Tibial artery (tissue), 4 donors: ENCODE measurements around the gene EMC8.

Experiments
- DNase-seq, 2 donors: peaks; one replicate each; pipeline ENCODE4 v3.0.0-alpha.2; 2019
- H3K27ac ChIP-seq, 2 donors: fragments of 200-600 bp; sonication (generic) in 1 of 2; 1 replicate in 1 of 2; 2 replicates in 1 of 2; pipeline ENCODE4 v1.5.1; 2018 to 2019; ENCODE audit warnings: mild to moderate bottlenecking in 1 of 2
- H3K27me3 ChIP-seq, 2 donors: fragments of 200-600 bp; sonication (generic) in 1 of 2; one replicate each; pipeline versions ENCODE4 v1.5.1 to v1.6.0; 2016 to 2019
- H3K36me3 ChIP-seq, 3 donors: fragments of 200-600 bp; sonication (generic) in 2 of 3; one replicate each; pipeline ENCODE4 v1.5.1; 2016 to 2019; ENCODE audit warnings: mild to moderate bottlenecking in 2 of 3
- H3K4me1 ChIP-seq, 4 donors: fragments of 200-600 bp; sonication (generic) in 2 of 4; 1 replicate in 3 of 4; 2 replicates in 1 of 4; pipeline ENCODE4 v1.5.1; 2016 to 2019
- H3K4me3 ChIP-seq, 2 donors: fragments of 200-600 bp; sonication (generic) in 1 of 2; 1 replicate in 1 of 2; 2 replicates in 1 of 2; pipeline ENCODE4 v1.5.1; 2018 to 2019; ENCODE audit warnings: mild to moderate bottlenecking in 2 of 2
- H3K9me3 ChIP-seq, 3 donors: fragments of 200-600 bp; sonication (generic) in 1 of 3; one replicate each; pipeline ENCODE4 v1.5.1; 2016 to 2019
- intact Hi-C: fragments of 100-400 bp; cut with DNase I; formaldehyde crosslinking; loops from one replicate; pipeline ENCODE4 v1.15.0; 2023; ENCODE audit warnings: low total_unique reads
- TF ChIP-seq, protein P1 (sequence below), 2 experiments: fragments of 200-600 bp in 1 of 2; fragments of 450-650 bp in 1 of 2; IDR thresholded peaks; one replicate each; pipeline ENCODE4 v1.5.1; 2017 to 2019; ENCODE audit warnings: antibody characterized with exemption in 2 of 2, mild to moderate bottlenecking in 1 of 2, moderate library complexity in 1 of 2

Gene EMC8

DNA sequence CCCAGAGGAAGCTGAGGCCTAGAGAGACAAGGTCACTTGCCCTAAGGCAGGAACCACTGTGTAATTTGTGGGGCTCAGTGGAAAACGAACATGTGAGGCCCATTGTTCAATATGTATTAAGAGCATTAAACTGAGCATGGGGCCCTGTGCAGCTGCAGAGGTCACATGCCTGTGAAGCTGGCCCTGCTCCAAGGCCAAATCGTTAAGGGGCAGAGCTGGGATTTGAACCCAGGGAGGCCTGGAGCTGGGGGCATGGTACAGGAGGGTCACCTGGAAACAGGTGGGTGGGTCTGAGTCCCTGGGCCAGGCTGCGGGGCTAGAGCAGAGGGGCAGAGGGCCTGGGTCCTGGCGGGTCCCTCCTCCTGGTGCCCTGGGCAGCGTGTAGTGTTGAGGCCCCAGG lies 68.2 kb downstream of the EMC8 start:
- Histone ChIP-seq H3K27me3 (peaks cover 0 to 64% of the 10 kb centered on the region in 2 donors), H3K4me3 (no peak overlapping the region), H3K36me3 (no peaks in the 10 kb centered on the region), H3K4me1 (no peaks in the 10 kb centered on the region), H3K27ac (no peak overlapping the region), H3K9me3 (no peaks in the 10 kb centered on the region)
- TF ChIP-seq, protein P1, sequence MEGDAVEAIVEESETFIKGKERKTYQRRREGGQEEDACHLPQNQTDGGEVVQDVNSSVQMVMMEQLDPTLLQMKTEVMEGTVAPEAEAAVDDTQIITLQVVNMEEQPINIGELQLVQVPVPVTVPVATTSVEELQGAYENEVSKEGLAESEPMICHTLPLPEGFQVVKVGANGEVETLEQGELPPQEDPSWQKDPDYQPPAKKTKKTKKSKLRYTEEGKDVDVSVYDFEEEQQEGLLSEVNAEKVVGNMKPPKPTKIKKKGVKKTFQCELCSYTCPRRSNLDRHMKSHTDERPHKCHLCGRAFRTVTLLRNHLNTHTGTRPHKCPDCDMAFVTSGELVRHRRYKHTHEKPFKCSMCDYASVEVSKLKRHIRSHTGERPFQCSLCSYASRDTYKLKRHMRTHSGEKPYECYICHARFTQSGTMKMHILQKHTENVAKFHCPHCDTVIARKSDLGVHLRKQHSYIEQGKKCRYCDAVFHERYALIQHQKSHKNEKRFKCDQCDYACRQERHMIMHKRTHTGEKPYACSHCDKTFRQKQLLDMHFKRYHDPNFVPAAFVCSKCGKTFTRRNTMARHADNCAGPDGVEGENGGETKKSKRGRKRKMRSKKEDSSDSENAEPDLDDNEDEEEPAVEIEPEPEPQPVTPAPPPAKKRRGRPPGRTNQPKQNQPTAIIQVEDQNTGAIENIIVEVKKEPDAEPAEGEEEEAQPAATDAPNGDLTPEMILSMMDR (IDR thresholded peaks at IDR 0.05): no peak
- no peak for DNase-seq
- intact Hi-C loops: no loop called here

DNA sequence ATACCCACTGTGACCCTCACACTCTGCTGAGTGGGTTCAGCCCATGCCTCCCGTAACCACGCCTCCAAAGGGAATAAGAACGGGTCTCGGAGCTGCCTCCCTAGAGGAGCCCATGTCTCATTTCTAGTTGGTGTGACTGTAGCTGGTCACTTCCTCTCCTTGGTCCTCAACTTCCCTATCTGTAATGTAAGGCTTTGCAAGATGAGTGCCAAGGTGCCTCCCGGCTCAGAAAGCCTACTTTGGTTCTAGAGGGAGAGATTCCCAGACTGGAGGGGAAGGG lies 69.2 kb downstream of the EMC8 start:
- no peak for DNase-seq
- Histone ChIP-seq H3K9me3 (no peaks in the 10 kb centered on the region), H3K27ac (no peak overlapping the region), H3K4me1 (no peaks in the 10 kb centered on the region), H3K27me3 (peaks cover 0 to 69% of the 10 kb centered on the region in 2 donors), H3K36me3 (no peaks in the 10 kb centered on the region), H3K4me3 (no peak overlapping the region)
- TF ChIP-seq, protein P1 (IDR thresholded peaks at IDR 0.05): no peak
- intact Hi-C loops: no loop called here

DNA sequence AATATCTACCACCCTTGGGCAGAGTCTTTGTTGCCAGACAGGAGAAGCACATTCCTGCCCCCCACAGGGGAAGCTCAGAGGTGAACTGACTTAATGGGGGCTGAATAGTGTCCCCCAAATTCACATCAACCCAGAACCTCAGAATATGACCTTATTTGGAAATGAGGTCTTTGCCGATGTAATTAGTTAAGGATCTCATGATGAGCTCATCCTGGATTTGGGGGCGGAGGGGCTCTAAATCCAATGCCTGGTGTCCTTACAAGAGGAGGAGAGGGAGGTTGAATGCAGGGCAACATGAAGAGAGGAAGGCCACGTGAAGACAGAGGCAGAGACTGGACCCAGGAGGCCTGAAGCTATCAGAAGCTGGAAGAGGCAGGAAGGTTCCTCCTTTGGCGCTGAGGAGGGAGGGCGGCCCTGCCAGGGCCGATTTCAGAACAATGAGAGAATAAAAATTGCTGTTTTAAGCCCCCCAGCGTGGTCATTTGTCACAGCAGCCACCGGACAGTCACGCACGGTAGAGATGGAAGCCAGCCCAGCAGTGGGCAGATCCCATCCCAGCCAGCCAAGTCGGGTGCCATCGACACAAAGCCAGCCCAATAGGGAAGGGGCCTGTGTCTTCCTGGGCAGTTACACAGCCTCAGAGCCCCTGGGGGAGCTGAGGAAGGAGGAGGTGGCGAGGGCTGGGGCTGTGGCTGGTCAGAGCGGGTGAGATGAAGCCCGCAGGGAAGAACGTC lies 69.7 kb downstream of the EMC8 start:
- intact Hi-C loops: loop anchor here (10.0 kb wide), 1 partner anchor 435 kb away; no protein-coding TSS in a partner anchor

DNA sequence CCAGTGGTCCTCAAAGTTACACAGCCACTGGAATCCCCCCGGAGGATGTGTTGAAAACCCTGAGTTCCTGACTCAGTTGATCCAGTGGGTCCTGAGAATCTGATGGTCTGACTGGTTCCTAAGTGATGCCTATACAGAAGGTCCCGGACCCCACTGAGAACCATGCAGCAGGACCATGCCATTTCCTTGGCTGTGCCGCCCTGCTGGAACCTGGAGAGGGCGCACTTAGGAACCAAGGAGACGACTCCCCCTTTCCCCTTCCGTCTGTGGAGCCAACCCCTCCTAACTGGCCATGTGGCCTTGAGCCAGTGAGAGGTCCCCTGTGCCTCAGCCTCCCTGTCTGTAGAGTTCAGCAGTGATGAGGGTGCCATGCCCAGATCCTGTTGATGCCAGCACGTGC lies 70.5 kb downstream of the EMC8 start:
- intact Hi-C loops: loop anchor here (10.0 kb wide), 1 partner anchor 434 kb away; no protein-coding TSS in a partner anchor
- TF ChIP-seq, protein P1 (IDR thresholded peaks at IDR 0.05): no peak
- no peak for DNase-seq

More for the DNA sequence above, 69.7 kb downstream of the EMC8 start:
- H3K9me3 ChIP-seq: no peaks in the 10 kb centered on the region
- H3K27me3 ChIP-seq: peaks cover 0 to 68% of the 10 kb centered on the region in 2 donors
- H3K36me3 ChIP-seq: no peaks in the 10 kb centered on the region
- H3K4me1 ChIP-seq: no peaks in the 10 kb centered on the region
- TF ChIP-seq, protein P1 (IDR thresholded peaks at IDR 0.05): no peak
- no peak overlapping the region for H3K4me3 ChIP-seq
- DNase-seq: no peak
- no peak overlapping the region for H3K27ac ChIP-seq

More for the DNA sequence above, 70.5 kb downstream of the EMC8 start:
- H3K27ac ChIP-seq: no peak overlapping the region
- H3K4me1 ChIP-seq: no peaks in the 10 kb centered on the region
- H3K9me3 ChIP-seq: no peaks in the 10 kb centered on the region
- no peak overlapping the region for H3K4me3 ChIP-seq
- H3K27me3 ChIP-seq: peaks cover 0 to 66% of the 10 kb centered on the region in 2 donors
- no peaks in the 10 kb centered on the region for H3K36me3 ChIP-seq
